Activated T-helper 1 cell treated with anti-CD3 and anti-CD28 coated beads, Interleukin-12 subunit alpha, Interleukin-12 subunit beta, Interleukin-2, Interleukin-4 antibody, amounts not matched to agents 30 ng/mL and 10 ng/mL and 1 ng/mL, durations not matched to agents 14 hours and 24 hours and 36 hours (primary cell): ENCODE measurements around the gene ADAM12. TPM values are rescaled to one million over a fixed set of nuclear protein-coding genes. Genes with fewer than 3 reads are reported as not detected.

Source experiments
- DNase-seq: peaks from one replicate; pipeline ENCODE4 v3.0.0; 2021; ENCODE audit warnings: low spot score
- H3K27ac Mint-ChIP-seq: one replicate; pipeline ENCODE4 v1.8.0; 2021; ENCODE audit warnings: mild to moderate bottlenecking, mixed read lengths
- H3K27me3 Mint-ChIP-seq: one replicate; pipeline ENCODE4 v1.8.0; 2022; ENCODE audit warnings: mild to moderate bottlenecking, moderate library complexity, mixed read lengths; ENCODE audit not compliant: insufficient read depth
- H3K36me3 Mint-ChIP-seq: one replicate; pipeline ENCODE4 v1.8.0; 2021; ENCODE audit warnings: low read depth, mixed read lengths
- H3K4me1 Mint-ChIP-seq: one replicate; pipeline ENCODE4 v1.8.0; 2021; ENCODE audit warnings: low read depth, mixed read lengths
- H3K4me3 Mint-ChIP-seq: one replicate; pipeline ENCODE4 v1.8.0; 2021; ENCODE audit warnings: mild to moderate bottlenecking, moderate library complexity, mixed read lengths
- H3K9me3 Mint-ChIP-seq: one replicate; pipeline ENCODE4 v1.8.0; 2021; ENCODE audit warnings: mixed read lengths
- intact Hi-C: fragments of 100-400 bp; cut with micrococcal nuclease; formaldehyde crosslinking; loops from one replicate; pipeline ENCODE4 v1.15.1; 2024
- total RNA-seq: library from RNA; stranded (reverse); gene quantifications from 2 replicates; pipeline ENCODE4 v1.2.3, GENCODE V29; 2022

Gene ADAM12
- total RNA-seq, 1 donor from 2014 or later = not detected

DNA sequence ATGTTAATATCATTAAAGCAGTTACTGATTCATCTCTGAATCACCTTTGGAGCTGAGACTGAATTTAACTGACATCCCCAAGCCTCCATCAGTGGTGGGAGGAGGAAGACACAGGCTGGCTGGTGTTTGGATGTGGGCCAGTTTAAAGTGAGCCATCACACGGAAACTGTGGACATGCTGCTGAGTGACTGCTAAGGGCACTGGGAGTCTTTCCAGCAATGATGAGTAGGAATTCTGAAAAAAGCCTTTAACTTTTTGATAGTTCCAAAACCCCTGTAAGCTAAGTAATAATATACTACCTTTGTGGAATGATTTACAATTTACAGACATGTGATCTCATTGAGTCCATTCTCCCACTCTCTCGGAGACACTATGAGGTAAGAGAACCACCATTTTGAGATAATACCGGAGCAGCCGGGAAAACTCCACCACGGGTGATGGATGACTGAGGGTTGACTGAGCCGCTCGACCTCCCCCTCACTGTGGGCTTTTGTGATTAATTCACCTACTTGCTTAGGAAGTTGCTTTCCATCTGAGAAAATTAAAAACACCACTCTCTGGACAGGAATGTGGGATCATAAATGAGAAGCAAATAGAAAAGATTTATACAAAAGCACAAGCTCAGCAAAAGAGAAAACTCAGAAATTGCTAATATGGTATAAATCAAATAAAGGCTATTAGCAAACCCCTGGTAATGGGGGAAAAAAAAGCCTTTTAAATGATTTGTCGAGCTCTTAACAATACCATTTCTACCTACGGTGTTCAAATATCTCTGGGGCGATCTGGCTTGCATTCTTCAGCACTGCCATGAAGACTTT, 297.2 kb downstream of the ADAM12 start:
- Mint-ChIP-seq H3K27ac (no peak overlapping the region), H3K27me3 (no peaks in the 10 kb centered on the region), H3K9me3 (no peaks in the 10 kb centered on the region), H3K36me3 (no peaks in the 10 kb centered on the region), H3K4me1 (no peaks in the 10 kb centered on the region), H3K4me3 (no peak overlapping the region)
- no peak for DNase-seq
- intact Hi-C loops = no loop called here

DNA sequence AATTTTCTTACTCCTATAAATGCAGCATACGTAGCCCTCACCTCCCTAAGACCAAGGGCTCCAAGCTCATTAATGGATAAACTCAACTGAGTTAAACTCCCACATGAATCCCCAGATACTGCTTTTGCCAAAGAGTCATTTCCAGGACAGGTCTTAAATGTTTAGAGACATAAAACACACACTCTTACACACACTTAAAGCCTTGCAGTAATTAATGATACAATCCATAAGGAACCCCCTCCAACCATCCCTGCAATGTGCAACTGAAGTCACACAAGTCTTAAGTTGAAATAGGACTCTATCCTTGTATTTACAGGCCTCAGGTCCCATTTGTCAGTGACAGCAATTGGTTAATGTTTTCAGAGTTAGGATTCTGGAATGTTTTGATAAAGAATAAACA, 297.8 kb downstream of the ADAM12 start:
- no peaks in the 10 kb centered on the region for H3K9me3 Mint-ChIP-seq
- no peaks in the 10 kb centered on the region for H3K27me3 Mint-ChIP-seq
- DNase-seq = no peak
- H3K4me1 Mint-ChIP-seq = no peaks in the 10 kb centered on the region
- no peak overlapping the region for H3K4me3 Mint-ChIP-seq
- no peak overlapping the region for H3K27ac Mint-ChIP-seq
- no peaks in the 10 kb centered on the region for H3K36me3 Mint-ChIP-seq
- intact Hi-C loops = no loop called here

GRCh38 chr10:126087796-126088505, 300.3 kb downstream of the ADAM12 start:
- intact Hi-C loops = no loop called here
- Mint-ChIP-seq H3K27ac (no peak overlapping the region), H3K9me3 (no peaks in the 10 kb centered on the region), H3K4me1 (no peaks in the 10 kb centered on the region), H3K27me3 (no peaks in the 10 kb centered on the region), H3K4me3 (no peak overlapping the region), H3K36me3 (no peaks in the 10 kb centered on the region)
- DNase-seq = no peak

DNA sequence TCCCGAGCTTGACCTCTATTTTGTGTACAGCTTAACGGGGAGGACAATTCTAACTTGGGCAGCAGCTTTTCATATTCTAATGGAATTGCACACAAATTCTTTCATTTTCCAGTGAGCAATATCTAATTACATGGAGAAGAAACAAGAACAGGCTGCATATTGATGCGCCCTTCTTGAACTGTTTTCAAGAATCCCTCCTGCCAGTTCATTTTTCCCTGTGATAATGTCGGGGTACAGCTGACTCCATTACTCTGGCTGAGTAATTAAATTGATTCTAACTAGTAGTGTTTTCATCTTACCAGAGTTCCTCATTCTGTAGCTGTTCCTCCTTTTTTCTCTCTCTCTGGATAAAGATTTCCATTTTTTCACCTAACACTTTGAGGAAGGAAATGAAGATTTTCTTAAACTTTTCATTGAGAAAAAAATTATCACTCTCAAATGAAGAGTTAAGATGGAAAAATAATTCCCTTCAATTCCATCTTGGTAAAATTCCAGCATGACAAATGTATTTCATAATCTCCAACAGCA, 301.1 kb downstream of the ADAM12 start:
- H3K36me3 Mint-ChIP-seq = no peaks in the 10 kb centered on the region
- H3K4me1 Mint-ChIP-seq = no peaks in the 10 kb centered on the region
- no peaks in the 10 kb centered on the region for H3K27me3 Mint-ChIP-seq
- intact Hi-C loops = no loop called here
- no peak for DNase-seq
- no peaks in the 10 kb centered on the region for H3K9me3 Mint-ChIP-seq
- no peak overlapping the region for H3K4me3 Mint-ChIP-seq
- no peak overlapping the region for H3K27ac Mint-ChIP-seq

- Mint-ChIP-seq H3K4me1 (no peaks in the 10 kb centered on the region), H3K4me3 (no peak overlapping the region), H3K27ac (no peak overlapping the region), H3K36me3 (no peaks in the 10 kb centered on the region), H3K27me3 (no peaks in the 10 kb centered on the region), H3K9me3 (no peaks in the 10 kb centered on the region)
- intact Hi-C loops = no loop called here
- no peak for DNase-seq
Measured at GRCh38 chr10:126085806-126086205, 302.5 kb downstream of the ADAM12 start.

DNA sequence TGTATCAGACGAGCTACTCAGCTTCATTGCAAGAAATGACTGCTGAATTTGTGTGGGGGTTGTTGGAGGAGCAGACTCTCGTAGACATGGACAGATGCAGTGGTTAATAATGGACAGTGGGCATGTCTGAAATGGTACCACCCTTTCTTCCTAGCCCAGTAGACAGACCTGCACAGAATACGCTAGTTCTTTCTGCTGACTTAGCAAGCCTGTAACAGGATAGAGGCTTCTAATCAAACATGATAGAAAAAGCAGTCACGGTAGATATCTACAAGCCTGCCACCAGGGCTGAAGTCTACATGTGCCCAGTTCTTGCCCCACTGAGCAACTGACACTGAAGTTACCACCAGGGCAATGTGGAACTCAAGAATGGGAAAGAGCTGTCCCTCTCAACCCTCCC, 303.9 kb downstream of the ADAM12 start:
- Mint-ChIP-seq H3K4me3 (no peak overlapping the region), H3K9me3 (no peaks in the 10 kb centered on the region), H3K4me1 (no peaks in the 10 kb centered on the region), H3K36me3 (no peaks in the 10 kb centered on the region), H3K27me3 (no peaks in the 10 kb centered on the region), H3K27ac (no peak overlapping the region)
- DNase-seq = no peak
- intact Hi-C loops = no loop called here

- Mint-ChIP-seq H3K9me3 (no peaks in the 10 kb centered on the region), H3K4me1 (no peaks in the 10 kb centered on the region), H3K27me3 (no peaks in the 10 kb centered on the region), H3K4me3 (no peak overlapping the region), H3K36me3 (no peaks in the 10 kb centered on the region), H3K27ac (no peak overlapping the region)
- intact Hi-C loops = no loop called here
- no peak for DNase-seq
Measured at GRCh38 chr10:126083009-126083408, 305.3 kb downstream of the ADAM12 start.

- Mint-ChIP-seq H3K9me3 (no peaks in the 10 kb centered on the region), H3K4me3 (no peak overlapping the region), H3K4me1 (no peaks in the 10 kb centered on the region), H3K27ac (no peak overlapping the region), H3K36me3 (no peaks in the 10 kb centered on the region), H3K27me3 (no peaks in the 10 kb centered on the region)
- intact Hi-C loops = no loop called here
- DNase-seq = no peak
Measured at GRCh38 chr10:126081841-126082466, 306.3 kb downstream of the ADAM12 start.

- Mint-ChIP-seq H3K27ac (no peak overlapping the region), H3K4me3 (no peak overlapping the region), H3K27me3 (no peaks in the 10 kb centered on the region), H3K9me3 (no peaks in the 10 kb centered on the region), H3K36me3 (no peaks in the 10 kb centered on the region), H3K4me1 (no peaks in the 10 kb centered on the region)
- no peak for DNase-seq
- intact Hi-C loops = no loop called here
Measured at GRCh38 chr10:126080879-126081411, 307.3 kb downstream of the ADAM12 start.

- Mint-ChIP-seq H3K36me3 (no peaks in the 10 kb centered on the region), H3K4me3 (no peak overlapping the region), H3K9me3 (no peaks in the 10 kb centered on the region), H3K27me3 (no peaks in the 10 kb centered on the region), H3K27ac (no peak overlapping the region), H3K4me1 (no peaks in the 10 kb centered on the region)
- intact Hi-C loops = no loop called here
- no peak for DNase-seq
Measured at GRCh38 chr10:126080291-126080825, 307.9 kb downstream of the ADAM12 start.

GRCh38 chr10:126075009-126075408, 313.3 kb downstream of the ADAM12 start:
- no peak overlapping the region for H3K27ac Mint-ChIP-seq
- DNase-seq = no peak
- H3K36me3 Mint-ChIP-seq = no peaks in the 10 kb centered on the region
- H3K4me1 Mint-ChIP-seq = no peaks in the 10 kb centered on the region
- no peak overlapping the region for H3K4me3 Mint-ChIP-seq
- H3K9me3 Mint-ChIP-seq = no peaks in the 10 kb centered on the region
- intact Hi-C loops = no loop called here
- peaks cover 1% of the 10 kb centered on the region for H3K27me3 Mint-ChIP-seq

GRCh38 chr10:126074291-126074690, 314.0 kb downstream of the ADAM12 start:
- no peak overlapping the region for H3K4me3 Mint-ChIP-seq
- H3K4me1 Mint-ChIP-seq = no peaks in the 10 kb centered on the region
- intact Hi-C loops = no loop called here
- DNase-seq = no peak
- peaks cover 1% of the 10 kb centered on the region for H3K27me3 Mint-ChIP-seq
- no peak overlapping the region for H3K27ac Mint-ChIP-seq
- H3K36me3 Mint-ChIP-seq = no peaks in the 10 kb centered on the region
- H3K9me3 Mint-ChIP-seq = no peaks in the 10 kb centered on the region
